GM23338 (cell line): ENCODE results near the gene FLNB. TPM values are rescaled to one million over a fixed set of nuclear protein-coding genes. Genes with fewer than 3 reads are reported as not detected.
A peak's percentile ranks its signal among the peaks of the same experiment; 100 is the strongest.

Experiments used
- ATAC-seq: fragments of 200-7000 bp; cut with Tn5 transposase; 3 replicates; pipeline ENCODE4 v1.9.1; 2020
- DNase-seq: peaks from one replicate; pipeline ENCODE4 v3.0.0-alpha.2; 2015; ENCODE audit warnings: low spot score
- H2AFZ ChIP-seq: fragments of 200-600 bp; sonication (generic); 2 replicates; pipeline ENCODE4 v1.8.0; 2016; ENCODE audit warnings: antibody characterized with exemption, mild to moderate bottlenecking, moderate library complexity
- H3F3A ChIP-seq: fragments of 200-600 bp; sonication (generic); replicated peaks from 2 replicates; pipeline ENCODE4 v1.8.0; 2017; ENCODE audit warnings: antibody characterized with exemption, mixed run types, low read depth
- H3K27ac ChIP-seq: fragments of 200-600 bp; sonication (generic); 2 replicates; pipeline ENCODE4 v1.6.1; 2016; ENCODE audit warnings: low read depth
- H3K27me3 ChIP-seq: fragments of 200-600 bp; sonication (generic); 2 replicates; pipeline ENCODE4 v1.8.0; 2016; ENCODE audit warnings: mild to moderate bottlenecking, mixed run types, moderate library complexity; ENCODE audit not compliant: insufficient read depth
- H3K36me3 ChIP-seq: fragments of 200-600 bp; sonication (generic); 2 replicates; pipeline ENCODE4 v1.8.0; 2016; ENCODE audit warnings: mild to moderate bottlenecking; ENCODE audit not compliant: insufficient read depth
- H3K4me1 ChIP-seq: fragments of 200-600 bp; sonication (generic); 2 replicates; pipeline ENCODE4 v1.8.0; 2016; ENCODE audit warnings: mild to moderate bottlenecking, moderate library complexity; ENCODE audit not compliant: insufficient read depth
- H3K4me2 ChIP-seq: fragments of 200-600 bp; sonication (generic); 2 replicates; pipeline ENCODE4 v1.7.1; 2017; ENCODE audit warnings: mixed run types
- H3K4me3 ChIP-seq: fragments of 200-600 bp; sonication (generic); 2 replicates; pipeline ENCODE4 v1.6.1; 2016; ENCODE audit warnings: mixed run types
- H3K79me2 ChIP-seq: fragments of 200-600 bp; sonication (generic); replicated peaks from 2 replicates; pipeline ENCODE4 v1.8.0; 2017; ENCODE audit warnings: mild to moderate bottlenecking; ENCODE audit not compliant: insufficient read depth
- H3K9me2 ChIP-seq: fragments of 200-600 bp; sonication (generic); 2 replicates; pipeline ENCODE4 v1.8.0; 2017; ENCODE audit not compliant: insufficient read depth
- H4K20me1 ChIP-seq: fragments of 200-600 bp; sonication (generic); replicated peaks from 2 replicates; pipeline ENCODE4 v1.8.0; 2017; ENCODE audit warnings: mild to moderate bottlenecking; ENCODE audit not compliant: insufficient read depth
- H3K27ac Mint-ChIP-seq: 2 replicates; pipeline ENCODE4 v1.8.0; 2020; ENCODE audit warnings: inconsistent platforms, mild to moderate bottlenecking, moderate library complexity, mixed read lengths
- H3K27me3 Mint-ChIP-seq: 3 replicates; pipeline ENCODE4 v1.8.0; 2022; ENCODE audit warnings: low read depth, mild to moderate bottlenecking, moderate library complexity, mixed read lengths, inconsistent platforms; ENCODE audit not compliant: insufficient read depth, poor library complexity
- H3K36me3 Mint-ChIP-seq: 3 replicates; pipeline ENCODE4 v1.8.0; 2021; ENCODE audit warnings: low read depth, mild to moderate bottlenecking, inconsistent platforms, moderate library complexity, mixed read lengths
- H3K4me1 Mint-ChIP-seq: 3 replicates; pipeline ENCODE4 v1.8.0; 2020; ENCODE audit warnings: mild to moderate bottlenecking, inconsistent platforms, mixed read lengths
- H3K4me3 Mint-ChIP-seq: 3 replicates; pipeline ENCODE4 v1.8.0; 2021; ENCODE audit warnings: moderate library complexity, mild to moderate bottlenecking, inconsistent platforms, mixed read lengths
- H3K9me3 Mint-ChIP-seq: 3 replicates; pipeline ENCODE4 v1.8.0; 2020; ENCODE audit warnings: moderate library complexity, mild to moderate bottlenecking, inconsistent platforms, mixed read lengths
- CTCF ChIP-seq, 2 experiments: fragments of 200-600 bp in 1 of 2; sonication (generic) in 1 of 2; conservative IDR thresholded peaks; 2 replicates each; pipeline versions ENCODE4 v1.5.1 to v1.6.1; 2016 to 2017; ENCODE audit warnings: antibody characterized with exemption in 2 of 2, low read depth in 2 of 2, mild to moderate bottlenecking in 2 of 2, moderate library complexity in 1 of 2
- ETS1 ChIP-seq: IDR thresholded peaks from 2 replicates; pipeline ENCODE4 v1.6.1; 2016; ENCODE audit warnings: antibody characterized with exemption
- EZH2 ChIP-seq: fragments of 200-600 bp; sonication (generic); IDR thresholded peaks from one replicate; pipeline ENCODE4 v1.8.0; 2017; ENCODE audit warnings: antibody characterized with exemption, mild to moderate bottlenecking, low read depth; ENCODE audit not compliant: unreplicated experiment
- EZH2phosphoT487 ChIP-seq: fragments of 200-600 bp; sonication (generic); IDR thresholded peaks from one replicate; pipeline ENCODE4 v1.8.1; 2018; ENCODE audit warnings: antibody characterized with exemption; ENCODE audit not compliant: unreplicated experiment
- REST ChIP-seq: IDR thresholded peaks from one replicate; pipeline ENCODE4 v1.6.1; 2018; ENCODE audit warnings: antibody characterized with exemption; ENCODE audit not compliant: unreplicated experiment
- ZNF331 ChIP-seq: fragments of 250-450 bp; sonication (Bioruptor Pico); IDR thresholded peaks from 2 replicates; pipeline ENCODE4 v1.5.0; 2020; ENCODE audit warnings: low read depth, mild to moderate bottlenecking, moderate library complexity
- ZNF462 ChIP-seq: fragments of 250-450 bp; sonication (Bioruptor Pico); IDR thresholded peaks from 2 replicates; pipeline ENCODE4 v1.5.0; 2020; ENCODE audit warnings: mild to moderate bottlenecking, moderate library complexity
- polyA plus RNA-seq: library from polyadenylated mRNA; unstranded; fragments of >200 nt; fragmentation: Nextera tagmentation; extraction: Ambion mirVana; gene quantifications from 2 replicates; pipeline ENCODE4 v1.2.1, GENCODE V29; 2016
- total RNA-seq: library from RNA; depleted of rRNA; stranded (reverse); fragments of >200 nt; shearing (Covaris generic); gene quantifications from 2 replicates; pipeline ENCODE4 v1.2.3, GENCODE V29; 2014

The FLNB gene
- total and polyA plus RNA-seq, 2 experiments from 2014 or later = 39.7 to 179 TPM

- peaks cover 3% of the 10 kb centered on the region; the same call in 1 of the 3 replicates for H3K9me3 Mint-ChIP-seq
- Histone ChIP-seq H3K36me3 (no peaks in the 10 kb centered on the region), H4K20me1 (no peaks in the 10 kb centered on the region), H3F3A (no peaks in the 10 kb centered on the region), H3K27me3 (no peaks in the 10 kb centered on the region), H3K4me3 (no peak overlapping the region), H3K27ac (no peak overlapping the region), H3K4me2 (no peak overlapping the region), H3K4me1 (no peaks in the 10 kb centered on the region), H3K79me2 (no peaks in the 10 kb centered on the region), H3K9me2 (no peaks in the 10 kb centered on the region), H2AFZ (peak overlapping the region; percentile 69; the same call in 1 of the 2 replicates)
- H3K36me3 Mint-ChIP-seq = no peaks in the 10 kb centered on the region
- peaks cover 9% of the 10 kb centered on the region; the same call in 2 of the 3 replicates for H3K4me1 Mint-ChIP-seq
- no peak overlapping the region for H3K27ac Mint-ChIP-seq
- H3K4me3 Mint-ChIP-seq = no peak overlapping the region
- ATAC-seq (peak; percentile 76), DNase-seq (no peak)
- TF ChIP-seq EZH2phosphoT487 (no peak), ZNF331 (no peak), EZH2 (no peak), REST (no peak), CTCF (conservative IDR thresholded peaks at IDR 0.05; ENCODE audit: low read depth in 2 of 2) (no peak), ETS1 (no peak), ZNF462 (CRISPR knock-in tag) (no peak)
- no peaks in the 10 kb centered on the region for H3K27me3 Mint-ChIP-seq
Observed at GRCh38 chr3:57983734-57984518, 24.3 kb upstream of the FLNB start.
